HFF-Myc (cell line): Measurements from ENCODE around the gene GIMAP6.
"Not testable (repeated sequence)": the region's sequence is repeated elsewhere in the genome, so short reads cannot be mapped to it uniquely, and the experiment has no call there.

Source experiments
- DNase-seq: peaks from one replicate; pipeline ENCODE4 v3.0.0-alpha.2; 2011; ENCODE audit warnings: low read depth; ENCODE audit errors: extremely low read depth
- H3K4me3 ChIP-seq: replicated peaks from 2 replicates; pipeline ENCODE4 v1.5.1; 2011; ENCODE audit warnings: low read depth, mild to moderate bottlenecking, control low read depth, low read length
- TF ChIP-seq, protein P1 (sequence below): IDR thresholded peaks from 2 replicates; pipeline ENCODE4 v1.5.1; 2012; ENCODE audit warnings: mild to moderate bottlenecking, low read depth, low read length, control low read depth; ENCODE audit errors: missing control alignments

GIMAP6 gene

DNA sequence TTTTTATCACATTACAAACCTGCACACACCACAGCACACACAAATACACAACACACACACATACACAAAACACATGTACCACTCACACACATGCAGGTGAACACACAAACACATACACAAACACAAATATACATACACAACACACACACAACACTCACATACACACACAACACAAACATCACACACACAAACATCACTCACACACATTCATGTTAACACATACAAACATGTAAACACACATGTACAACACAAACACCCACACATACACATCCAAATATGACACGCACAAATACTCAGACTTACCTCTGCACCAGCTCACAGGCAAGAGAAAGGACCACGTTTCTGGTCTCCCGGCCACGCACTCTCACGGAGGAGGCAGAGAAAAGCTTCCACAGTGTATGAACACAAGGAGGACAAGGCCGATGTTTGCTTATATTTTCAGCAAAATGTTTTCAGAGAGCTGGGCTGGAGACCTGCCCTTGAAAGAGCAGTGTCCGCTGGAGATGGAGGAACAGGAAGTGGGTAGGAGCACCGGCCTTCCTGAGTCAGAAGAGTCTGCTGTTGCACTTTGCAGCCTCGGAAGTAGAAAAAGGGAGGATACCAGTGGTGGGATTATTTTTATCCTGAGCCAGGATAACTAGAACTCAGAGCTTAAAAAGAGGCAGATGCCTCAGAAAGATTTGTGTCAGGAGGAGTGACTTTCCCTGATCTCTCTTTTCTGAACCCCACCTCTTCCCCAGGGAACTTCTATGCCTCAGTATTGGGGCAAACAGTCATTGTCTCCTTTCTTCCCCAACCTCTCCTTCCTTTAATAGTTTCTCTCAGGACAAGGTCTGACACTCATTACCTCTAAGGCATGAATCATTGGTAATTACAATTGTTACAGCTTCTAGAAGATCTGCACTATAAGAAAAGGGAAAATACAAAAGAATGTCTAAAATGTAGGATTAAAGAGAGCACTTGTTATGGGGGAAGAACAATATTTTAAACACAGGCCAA, at the start of gene GIMAP6:
TSS of gene GIMAP6 (minus strand) at position 520 of the 999 bp plus-strand sequence. CDS start 2,243 bp downstream, outside the sequence.
- H3K4me3 ChIP-seq: no peak within 1 kb of the TSS
- no peak for DNase-seq
- TF ChIP-seq, protein P1, sequence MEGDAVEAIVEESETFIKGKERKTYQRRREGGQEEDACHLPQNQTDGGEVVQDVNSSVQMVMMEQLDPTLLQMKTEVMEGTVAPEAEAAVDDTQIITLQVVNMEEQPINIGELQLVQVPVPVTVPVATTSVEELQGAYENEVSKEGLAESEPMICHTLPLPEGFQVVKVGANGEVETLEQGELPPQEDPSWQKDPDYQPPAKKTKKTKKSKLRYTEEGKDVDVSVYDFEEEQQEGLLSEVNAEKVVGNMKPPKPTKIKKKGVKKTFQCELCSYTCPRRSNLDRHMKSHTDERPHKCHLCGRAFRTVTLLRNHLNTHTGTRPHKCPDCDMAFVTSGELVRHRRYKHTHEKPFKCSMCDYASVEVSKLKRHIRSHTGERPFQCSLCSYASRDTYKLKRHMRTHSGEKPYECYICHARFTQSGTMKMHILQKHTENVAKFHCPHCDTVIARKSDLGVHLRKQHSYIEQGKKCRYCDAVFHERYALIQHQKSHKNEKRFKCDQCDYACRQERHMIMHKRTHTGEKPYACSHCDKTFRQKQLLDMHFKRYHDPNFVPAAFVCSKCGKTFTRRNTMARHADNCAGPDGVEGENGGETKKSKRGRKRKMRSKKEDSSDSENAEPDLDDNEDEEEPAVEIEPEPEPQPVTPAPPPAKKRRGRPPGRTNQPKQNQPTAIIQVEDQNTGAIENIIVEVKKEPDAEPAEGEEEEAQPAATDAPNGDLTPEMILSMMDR: no peak

DNA sequence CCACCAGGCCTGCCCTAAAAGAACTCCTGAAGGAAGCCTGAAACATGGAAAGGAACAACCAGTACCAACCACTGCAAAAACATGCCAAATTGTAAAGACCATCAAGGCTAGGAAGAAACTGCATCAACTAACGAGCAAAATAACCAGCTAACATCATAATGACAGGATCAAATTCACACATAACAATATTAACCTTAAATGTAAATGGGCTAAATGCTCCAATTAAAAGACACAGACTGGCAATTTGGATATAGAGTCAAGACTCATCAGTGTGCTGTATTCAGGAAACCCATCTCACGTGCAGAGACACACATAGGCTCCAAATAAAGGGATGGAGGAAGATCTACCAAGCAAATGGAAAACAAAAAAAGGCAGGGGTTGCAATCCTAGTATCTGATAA, 48.2 kb upstream of the GIMAP6 start:
- DNase-seq: not testable (repeated sequence)

DNA sequence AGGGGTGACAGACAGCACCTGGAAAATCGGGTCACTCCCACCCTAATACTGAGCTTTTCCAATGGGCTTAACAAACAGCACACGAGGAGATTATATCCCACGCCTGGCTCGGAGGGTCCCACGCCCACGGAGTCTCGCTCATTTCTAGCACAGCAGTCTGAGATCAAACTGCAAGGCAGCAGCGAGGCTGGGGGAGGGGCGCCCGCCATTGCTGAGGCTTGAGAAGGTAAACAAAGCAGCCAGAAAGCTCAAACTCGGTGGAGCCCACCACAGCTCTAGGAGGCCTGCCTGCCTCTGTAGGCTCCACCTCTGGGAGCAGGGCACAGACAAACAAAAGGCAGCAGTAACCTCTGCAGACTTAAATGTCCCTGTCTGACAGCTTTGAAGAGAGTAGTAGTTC, 46.4 kb upstream of the GIMAP6 start:
- DNase-seq, H3K4me3 ChIP-seq: not testable (repeated sequence)

More for the DNA sequence above, 48.2 kb upstream of the GIMAP6 start:
- H3K4me3 ChIP-seq: not testable (repeated sequence)

DNA sequence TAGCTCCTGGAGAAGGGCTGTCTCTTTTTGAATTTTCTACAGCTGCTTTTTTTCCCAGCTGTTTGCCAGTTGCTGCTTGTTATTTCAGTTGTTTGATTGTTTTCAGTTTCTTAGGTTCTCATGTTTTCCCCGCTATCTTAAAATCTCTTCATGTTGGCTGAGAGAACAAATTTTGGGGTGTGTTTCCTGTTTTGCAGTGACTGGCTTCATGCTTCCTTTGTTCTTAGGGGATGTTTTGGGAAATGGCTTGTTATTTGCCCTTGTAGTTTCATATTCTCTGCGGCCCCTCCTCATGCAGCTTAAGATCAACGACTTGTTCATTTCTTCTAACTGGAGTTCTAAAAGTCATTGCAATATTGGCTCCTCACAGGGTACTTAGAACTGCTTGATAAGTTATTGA, 44.7 kb upstream of the GIMAP6 start:
- not testable (repeated sequence) for H3K4me3 ChIP-seq, DNase-seq

DNA sequence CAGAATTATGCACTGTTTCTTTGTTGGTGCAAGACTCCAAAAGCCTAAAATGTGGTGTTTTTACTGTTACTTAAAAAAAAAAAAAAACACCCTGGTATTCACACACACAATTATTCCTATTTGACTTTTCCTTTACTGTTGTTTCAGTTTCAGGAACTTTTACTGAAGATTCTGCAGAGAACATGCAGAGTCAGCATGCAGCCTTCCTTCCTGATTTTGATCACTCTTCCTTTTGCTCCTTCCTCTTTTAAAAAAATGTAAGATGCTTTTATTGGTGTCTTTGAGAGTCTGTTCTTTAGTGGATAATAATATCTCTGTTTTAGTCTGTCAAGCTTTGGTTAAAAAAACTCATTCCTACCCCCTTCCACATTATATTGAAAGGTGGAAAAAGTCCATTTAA, 44.1 kb upstream of the GIMAP6 start:
- H3K4me3 ChIP-seq, DNase-seq: not testable (repeated sequence)

DNA sequence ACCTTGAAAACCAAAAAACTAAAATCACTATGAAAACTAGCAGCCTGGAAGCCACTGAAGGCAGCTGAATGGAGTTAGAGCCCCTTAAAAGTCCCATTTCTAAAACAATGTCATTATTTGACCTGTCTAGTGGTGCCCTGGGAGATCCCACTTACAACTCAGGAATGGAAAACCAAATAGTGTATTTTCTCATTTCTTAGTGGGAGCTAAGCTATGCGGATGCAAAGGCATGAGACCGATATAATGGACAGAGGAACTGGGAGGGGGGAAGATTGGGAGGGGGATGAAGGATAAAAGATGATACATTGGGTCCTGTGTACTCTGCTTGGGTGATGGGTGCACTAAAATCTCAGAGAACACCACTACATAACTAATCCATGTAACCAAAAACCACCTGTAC, 43.5 kb upstream of the GIMAP6 start:
- TF ChIP-seq, protein P1: no peak
- no peak overlapping the region for H3K4me3 ChIP-seq
- DNase-seq: no peak

DNA sequence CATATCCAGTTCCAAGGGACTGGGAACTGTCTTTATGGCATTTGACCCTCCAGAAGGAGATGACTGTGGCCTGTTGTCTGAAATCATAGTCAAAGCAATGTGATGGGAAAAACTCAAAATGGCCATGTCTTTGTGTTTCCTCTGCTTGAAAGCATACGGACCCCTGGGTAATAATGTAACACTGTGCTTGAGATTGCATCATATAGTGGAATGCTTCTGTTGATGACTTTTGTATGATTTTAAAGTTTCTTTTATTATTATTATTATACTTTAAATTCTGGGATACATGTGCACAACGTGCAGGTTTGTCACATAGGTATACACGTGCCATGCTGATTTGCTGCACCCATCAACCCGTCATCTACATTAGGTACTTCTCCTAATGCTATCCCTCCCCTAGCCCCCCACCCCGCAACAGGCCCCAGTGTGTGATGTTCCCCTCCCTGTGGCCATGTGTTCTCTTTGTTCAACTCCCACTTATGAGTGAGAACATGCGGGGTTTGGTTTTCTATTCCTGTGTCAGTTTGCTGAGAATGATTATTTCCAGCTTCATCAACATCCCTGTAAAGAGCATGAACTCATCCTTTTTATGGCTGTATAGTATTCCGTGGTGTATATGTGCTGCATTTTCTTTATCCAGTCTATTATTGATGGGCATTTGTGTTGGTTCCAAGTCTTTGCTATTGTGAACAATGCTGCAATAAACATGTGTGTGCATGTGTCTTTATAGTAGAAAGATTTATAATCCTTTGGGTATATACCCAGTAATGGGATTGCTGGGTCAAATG, 39.8 kb upstream of the GIMAP6 start:
- not testable (repeated sequence) for H3K4me3 ChIP-seq, DNase-seq

DNA sequence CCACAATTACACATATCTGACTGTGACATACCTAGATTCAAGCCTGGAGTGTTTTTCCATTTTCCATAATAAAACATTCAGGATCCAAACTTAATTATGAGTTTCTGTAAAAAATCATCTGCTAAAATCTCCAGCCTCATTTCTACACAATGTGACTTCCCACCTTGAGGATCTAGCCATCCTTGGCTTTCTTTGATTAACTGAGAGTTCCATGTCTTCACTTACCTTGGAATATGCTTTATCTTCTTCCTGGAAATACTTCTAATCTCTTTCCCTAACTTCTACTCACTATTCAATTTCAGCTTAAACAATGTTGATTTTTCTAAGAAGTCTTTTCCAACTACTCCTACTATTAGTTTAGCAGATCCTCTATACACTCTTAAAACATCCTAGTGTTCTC, 36.8 kb upstream of the GIMAP6 start:
- no peak for DNase-seq
- no peak overlapping the region for H3K4me3 ChIP-seq
- TF ChIP-seq, protein P1: no peak

DNA sequence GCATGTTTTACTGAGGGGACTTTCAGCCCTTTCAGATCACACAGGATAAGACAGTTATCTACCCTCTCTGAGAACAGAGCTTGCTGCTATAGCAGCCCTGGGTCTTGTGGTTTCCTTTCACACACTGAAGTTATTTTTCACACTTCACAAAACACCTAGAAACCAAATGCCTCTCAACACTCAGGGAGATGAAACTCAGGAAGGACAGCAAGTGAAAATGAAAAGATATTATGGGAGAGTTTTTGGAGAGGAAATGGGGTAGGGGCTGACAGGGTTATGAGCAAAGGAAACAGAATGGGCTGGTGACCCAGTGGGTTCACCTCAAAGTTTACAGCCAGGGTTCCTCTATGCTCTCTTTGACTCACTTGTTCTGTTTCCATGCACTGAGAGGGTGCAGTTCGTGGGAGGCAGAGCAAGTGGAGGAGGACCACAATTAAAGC, 36.3 kb upstream of the GIMAP6 start:
- no peak for DNase-seq
- TF ChIP-seq, protein P1: no peak
- H3K4me3 ChIP-seq: no peak overlapping the region
